Adrenal gland (tissue), 12 donors: ENCODE results near the gene JAK2. TPM values are rescaled to one million over a fixed set of nuclear protein-coding genes. Genes with fewer than 3 reads are reported as not detected.
A peak's percentile ranks its signal among the peaks of the same experiment; 100 is the strongest.

ENCODE experiments used
- DNase-seq, 7 donors: peaks; one replicate each; pipeline ENCODE4 v3.0.0-alpha.2; 2019 to 2020
- H3K27ac ChIP-seq, 5 donors: fragments of 200-600 bp; sonication (generic) in 4 of 5; 1 replicate in 3 of 5; 2 replicates in 2 of 5; pipeline versions ENCODE4 v1.5.1 to v1.8.0; 2016 to 2020; ENCODE audit warnings: mild to moderate bottlenecking in 1 of 5
- H3K27me3 ChIP-seq: fragments of 200-600 bp; 2 replicates; pipeline ENCODE4 v1.8.0; 2021
- H3K36me3 ChIP-seq, 2 donors: fragments of 200-600 bp; replicated peaks in 1 of 2; 1 replicate in 1 of 2; 2 replicates in 1 of 2; pipeline versions ENCODE4 v1.5.1 to v1.8.0; 2018 to 2022
- H3K4me1 ChIP-seq, 2 donors: fragments of 200-600 bp; replicated peaks in 1 of 2; 1 replicate in 1 of 2; 2 replicates in 1 of 2; pipeline versions ENCODE4 v1.5.1 to v1.8.0; 2018 to 2021
- H3K4me3 ChIP-seq, 4 donors: fragments of 200-600 bp; sonication (generic) in 3 of 4; one replicate each; pipeline ENCODE4 v1.5.1; 2016 to 2018
- H3K9me3 ChIP-seq, 3 donors: fragments of 200-600 bp; sonication (generic) in 1 of 3; replicated peaks in 1 of 3; 1 replicate in 2 of 3; 2 replicates in 1 of 3; pipeline versions ENCODE4 v1.5.1 to v1.8.0; 2016 to 2021
- POLR2A ChIP-seq, 2 donors: fragments of 450-650 bp; IDR thresholded peaks; one replicate each; pipeline ENCODE4 v1.6.1; 2017; ENCODE audit warnings: antibody characterized with exemption in 2 of 2, mild to moderate bottlenecking in 2 of 2, moderate library complexity in 1 of 2
- WGBS, 4 donors: extraction: QIAGEN DNeasy Blood & Tissue Kit in 2 of 4; methylation state at CpG; one replicate each; pipeline versions ENCODE4 v1.1.5 to v1.1.7; 2013 to 2017; 5-methylcytosine and 5-hydroxymethylcytosine counted together
- intact Hi-C, 2 donors: fragments of 100-400 bp; cut with DNase I; formaldehyde crosslinking; loops; one replicate each; pipeline versions ENCODE4 v1.14.1 to v1.15.0; 2022 to 2023
- polyA plus RNA-seq, 3 donors: library from polyadenylated mRNA; stranded (reverse); fragments of 200-250 nt in 2 of 3; fragments of 350-450 nt in 1 of 3; fragmentation: Illumina TruSeq in 1 of 3; extraction: RNeasy Lipid Tissue Mini Kit (QIAGEN cat#74804) in 1 of 3; gene quantifications; one replicate each; pipeline ENCODE4 v1.2.3, GENCODE V29; 2013 to 2014
- total RNA-seq, 9 donors: library from RNA; depleted of rRNA in 4 of 9; stranded (reverse); fragments of >200 nt in 4 of 9; fragments of 120-200 nt in 1 of 9; fragmentation: NEBNext Ultra II Directional in 1 of 9; extraction: Animal tissue kit (Norgen Biotek cat#: 25700) in 1 of 9; gene quantifications; one replicate each; pipeline versions ENCODE4 v1.1.0 to v1.2.4, GENCODE V29; 2013 to 2023
- TF ChIP-seq, protein P1 (sequence below), 6 experiments: fragments of 450-650 bp in 4 of 6; fragments of 200-600 bp in 2 of 6; sonication (generic) in 1 of 6; IDR thresholded peaks; 1 replicate in 5 of 6; 2 replicates in 1 of 6; pipeline versions ENCODE4 v1.5.1 to v1.8.0; 2016 to 2021; ENCODE audit warnings: antibody characterized with exemption in 6 of 6, mild to moderate bottlenecking in 2 of 6, moderate library complexity in 1 of 6
- donor health status: healthy with polysubstance abuse.
- donor health status: Bipolar disorder and iron deficiency.
- donor health status: DM: yes; HTN: yes; CAD: no.
- donor health status: DM: no; HTN: no; CAD: no.
- donor health status: DM: no; HTN: no; CAD: no.
- donor health status: DM: yes; HTN: yes; CAD: no.

The JAK2 gene
- total and polyA plus RNA-seq, 12 donors, result 3.5 to 21.0 (median 12.5) TPM

DNA sequence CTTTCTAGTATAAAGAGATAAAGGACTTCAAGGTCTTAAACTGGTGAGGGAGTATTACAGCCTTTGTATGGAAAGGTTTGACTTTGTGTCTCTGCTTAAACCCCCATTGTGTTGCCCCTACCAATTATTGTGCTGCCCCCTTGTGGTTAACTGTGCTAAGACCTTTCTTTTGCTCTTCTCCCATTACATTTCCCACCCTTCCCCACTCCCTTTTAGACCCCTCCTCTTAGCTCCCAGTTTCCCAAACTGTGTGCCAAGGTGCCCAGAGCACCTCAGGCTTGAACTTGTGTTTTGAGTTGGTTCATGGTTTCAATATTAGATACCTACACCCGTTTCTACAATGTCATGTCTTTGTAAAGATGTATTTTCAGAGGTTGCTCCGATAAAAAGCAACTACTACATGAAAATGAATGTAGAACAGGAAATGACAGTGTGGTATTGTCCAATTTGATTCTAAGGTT, 2.9 kb downstream of the JAK2 start:
- peak overlapping the region in 1 of 4 donors; percentile 30 for H3K4me3 ChIP-seq
- 28 to 47% (median 29%) methylated on average over 2 of the region's 2 CpGs for WGBS, 4 donors
- no peaks in the 10 kb centered on the region for H3K27me3 ChIP-seq
- peaks cover 0 to 9% of the 10 kb centered on the region in 2 donors for H3K36me3 ChIP-seq
- no peak for TF ChIP-seq POLR2A (IDR thresholded peaks at IDR 0.05)
- TF ChIP-seq, protein P1, sequence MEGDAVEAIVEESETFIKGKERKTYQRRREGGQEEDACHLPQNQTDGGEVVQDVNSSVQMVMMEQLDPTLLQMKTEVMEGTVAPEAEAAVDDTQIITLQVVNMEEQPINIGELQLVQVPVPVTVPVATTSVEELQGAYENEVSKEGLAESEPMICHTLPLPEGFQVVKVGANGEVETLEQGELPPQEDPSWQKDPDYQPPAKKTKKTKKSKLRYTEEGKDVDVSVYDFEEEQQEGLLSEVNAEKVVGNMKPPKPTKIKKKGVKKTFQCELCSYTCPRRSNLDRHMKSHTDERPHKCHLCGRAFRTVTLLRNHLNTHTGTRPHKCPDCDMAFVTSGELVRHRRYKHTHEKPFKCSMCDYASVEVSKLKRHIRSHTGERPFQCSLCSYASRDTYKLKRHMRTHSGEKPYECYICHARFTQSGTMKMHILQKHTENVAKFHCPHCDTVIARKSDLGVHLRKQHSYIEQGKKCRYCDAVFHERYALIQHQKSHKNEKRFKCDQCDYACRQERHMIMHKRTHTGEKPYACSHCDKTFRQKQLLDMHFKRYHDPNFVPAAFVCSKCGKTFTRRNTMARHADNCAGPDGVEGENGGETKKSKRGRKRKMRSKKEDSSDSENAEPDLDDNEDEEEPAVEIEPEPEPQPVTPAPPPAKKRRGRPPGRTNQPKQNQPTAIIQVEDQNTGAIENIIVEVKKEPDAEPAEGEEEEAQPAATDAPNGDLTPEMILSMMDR (IDR thresholded peaks at IDR 0.05), result peak; percentile 60 to 82 (median 76)
- H3K9me3 ChIP-seq, result no peaks in the 10 kb centered on the region
- intact Hi-C loops, result loop anchor here (5.0 to 10.0 kb wide), 3 partner anchors 193 to 226 kb away; partner anchors contain the start of gene RCL1 (in 2 of the 2)
- peak in 6 of 7 donors; percentile 38 to 63 (median 58) for DNase-seq
- H3K27ac ChIP-seq, result no peak overlapping the region
- peaks cover 21 to 46% of the 10 kb centered on the region in 2 donors for H3K4me1 ChIP-seq

DNA sequence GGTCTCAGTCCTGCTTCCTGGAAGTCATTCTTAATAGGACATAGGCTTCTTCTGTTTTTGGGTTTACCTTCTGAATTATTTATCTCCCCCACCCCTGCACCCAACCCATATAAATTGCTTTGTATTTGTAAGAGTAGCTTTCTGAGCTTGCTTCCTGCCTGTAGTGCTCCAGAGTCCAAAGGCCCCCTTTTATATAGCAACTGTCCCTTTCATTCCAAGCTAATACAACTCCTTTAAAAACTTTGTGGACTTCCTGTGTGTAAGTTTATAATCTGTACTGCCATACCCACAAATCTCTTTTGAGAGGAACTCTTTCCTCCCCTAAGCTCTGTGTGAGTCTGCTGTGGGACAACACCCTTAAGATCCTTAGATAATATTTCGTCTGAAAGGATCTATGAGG, 7.8 kb downstream of the JAK2 start:
- Histone ChIP-seq H3K9me3 (no peaks in the 10 kb centered on the region), H3K27ac (no peak overlapping the region), H3K4me3 (no peak overlapping the region), H3K27me3 (no peaks in the 10 kb centered on the region), H3K4me1 (peaks cover 4 to 28% of the 10 kb centered on the region in 2 donors), H3K36me3 (peaks cover 0 to 9% of the 10 kb centered on the region in 2 donors)
- TF ChIP-seq POLR2A (IDR thresholded peaks at IDR 0.05), result no peak
- no peak for DNase-seq
- intact Hi-C loops, result no loop called here
- WGBS, 4 donors, result 87 to 95% (median 94%) methylated on average over 1 of the region's 1 CpG

DNA sequence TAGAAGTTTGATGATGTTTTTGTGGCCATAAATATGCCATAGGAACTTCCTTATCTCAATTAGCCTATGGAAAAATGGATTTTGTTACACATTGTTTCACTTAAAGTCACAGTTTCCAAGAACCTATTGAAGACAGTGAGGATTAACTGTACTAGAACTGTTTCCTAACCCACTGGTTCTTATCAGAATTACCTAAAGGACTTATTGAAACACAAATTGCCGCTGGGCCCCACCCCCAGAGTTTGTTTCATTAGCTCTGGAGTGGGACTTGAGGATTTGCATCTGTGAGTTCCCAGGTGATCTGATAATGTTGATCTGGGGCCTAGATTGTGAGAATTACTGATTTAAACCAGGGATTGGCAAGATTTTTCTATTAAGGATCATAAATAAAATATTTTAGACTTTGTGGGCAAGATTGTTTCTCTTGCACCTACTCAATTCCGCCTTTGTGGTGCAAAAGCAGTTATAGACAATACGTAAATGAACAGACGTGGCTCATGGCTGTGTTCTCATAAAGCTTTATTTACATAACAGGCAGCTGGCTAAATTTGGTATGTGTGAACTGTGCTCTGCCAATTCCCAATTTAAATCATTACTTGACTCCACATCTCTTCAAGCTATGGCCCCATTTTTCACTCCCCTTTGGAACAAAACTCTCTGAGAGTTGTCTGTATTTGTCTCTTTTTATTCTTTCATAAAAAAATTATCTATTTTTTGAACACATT, 9.3 kb downstream of the JAK2 start:
- intact Hi-C loops, result no loop called here
- H3K4me1 ChIP-seq, result peaks cover under 1 to 14% of the 10 kb centered on the region in 2 donors
- H3K4me3 ChIP-seq, result no peak overlapping the region
- WGBS, 4 donors, result 80 to 91% (median 88%) methylated on average over 4 of the region's 4 CpGs
- no peak overlapping the region for H3K27ac ChIP-seq
- H3K9me3 ChIP-seq, result no peaks in the 10 kb centered on the region
- H3K36me3 ChIP-seq, result peaks cover 0 to 9% of the 10 kb centered on the region in 2 donors
- DNase-seq, result no peak
- H3K27me3 ChIP-seq, result no peaks in the 10 kb centered on the region
- TF ChIP-seq, protein P1 (IDR thresholded peaks at IDR 0.05), result no peak
- no peak for TF ChIP-seq POLR2A (IDR thresholded peaks at IDR 0.05)

DNA sequence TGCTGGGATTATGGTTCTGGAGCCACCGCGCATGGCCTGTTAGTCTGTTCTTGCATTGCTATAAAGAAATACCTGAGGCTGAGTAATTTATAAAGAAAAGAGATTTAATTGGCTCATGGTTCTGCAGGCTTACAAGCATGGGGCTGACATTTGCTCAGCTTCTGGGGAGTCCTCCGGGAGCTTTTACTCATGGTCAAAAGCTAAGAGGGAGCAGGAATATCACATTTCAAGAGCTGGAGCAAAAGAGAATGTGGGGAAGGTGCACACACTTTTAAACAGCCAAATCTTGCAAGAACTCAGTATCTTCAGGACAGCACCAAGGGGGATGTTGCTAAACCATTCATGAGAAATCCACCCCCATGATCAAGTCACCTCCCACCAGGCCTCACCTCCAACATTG, 12.1 kb downstream of the JAK2 start:
- peaks cover 0 to 5% of the 10 kb centered on the region in 2 donors for H3K36me3 ChIP-seq
- DNase-seq, result no peak
- peaks cover 0 to 10% (median 6%) of the 10 kb centered on the region in 3 donors for H3K9me3 ChIP-seq
- no peaks in the 10 kb centered on the region for H3K27me3 ChIP-seq
- peaks cover 0 to 9% of the 10 kb centered on the region in 2 donors for H3K4me1 ChIP-seq
- WGBS, 4 donors, result 72 to 100% (median 91%) methylated on average over 3 of the region's 3 CpGs
- TF ChIP-seq, protein P1 (IDR thresholded peaks at IDR 0.05), result no peak
- TF ChIP-seq POLR2A (IDR thresholded peaks at IDR 0.05), result no peak
- no peak overlapping the region for H3K4me3 ChIP-seq
- intact Hi-C loops, result no loop called here
- peak overlapping the region in 1 of 5 donors; percentile 17 for H3K27ac ChIP-seq
